GM12864 (cell line): Measurements from ENCODE around the gene FAM174A.

ENCODE experiments used
- DNase-seq: peaks from one replicate; pipeline ENCODE4 v3.0.0-alpha.2; 2011; ENCODE audit warnings: low read depth
- H3K4me3 ChIP-seq: 2 replicates; pipeline ENCODE4 v1.5.1; 2011; ENCODE audit warnings: mild to moderate bottlenecking, low read depth, low read length, control low read depth
- CTCF ChIP-seq: IDR thresholded peaks from 2 replicates; pipeline ENCODE4 v1.5.1; 2011; ENCODE audit warnings: low read depth, mild to moderate bottlenecking, moderate library complexity, low read length, control low read depth, inconsistent platforms; ENCODE audit errors: missing control alignments

FAM174A gene

DNA sequence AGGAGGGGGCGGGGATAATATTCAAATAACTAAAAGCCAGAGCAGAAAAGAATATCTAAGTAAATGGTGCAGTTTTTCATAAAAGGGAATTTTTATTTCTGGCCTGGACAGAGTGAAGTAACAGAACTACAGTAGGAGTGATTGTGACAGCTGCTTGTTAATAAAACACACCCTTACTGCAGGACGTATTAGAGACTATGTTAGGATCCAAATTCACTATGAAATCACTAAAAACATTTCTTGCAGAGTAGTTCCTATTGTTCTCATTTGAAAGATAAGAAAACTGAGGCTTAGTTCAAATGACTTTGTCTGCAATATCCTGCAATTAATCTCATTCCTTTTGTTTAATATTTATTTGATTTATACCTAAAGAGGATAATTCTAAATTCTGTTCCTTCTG is 39.5 kb downstream of the FAM174A start:
- no peak for DNase-seq
- H3K4me3 ChIP-seq, result no peak overlapping the region
- TF ChIP-seq CTCF, result no peak

DNA sequence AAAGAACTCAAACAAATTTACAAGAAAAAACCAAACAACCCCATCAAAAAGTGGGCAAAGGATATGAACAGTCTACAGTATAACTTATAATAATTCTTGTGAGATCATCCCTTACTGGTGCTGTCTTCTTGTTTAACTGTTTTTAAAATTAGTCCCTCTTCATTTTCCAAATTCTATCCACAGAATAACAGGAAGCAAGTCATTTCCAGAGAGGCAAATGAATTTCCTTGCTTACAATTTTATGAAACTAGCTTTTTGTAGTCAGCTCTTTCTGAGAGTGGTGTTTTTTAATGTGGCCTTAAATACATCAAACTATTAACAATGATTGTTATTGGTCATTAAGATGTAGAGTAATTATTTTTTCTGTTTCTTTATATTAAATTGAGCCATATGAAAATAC is 40.6 kb downstream of the FAM174A start:
- TF ChIP-seq CTCF, result no peak
- no peak for DNase-seq
- H3K4me3 ChIP-seq, result no peak overlapping the region

GRCh38 chr5:100576217-100576751 is 41.1 kb downstream of the FAM174A start:
- no peak for DNase-seq
- H3K4me3 ChIP-seq, result no peak overlapping the region
- no peak for TF ChIP-seq CTCF

- no peak overlapping the region for H3K4me3 ChIP-seq
- DNase-seq, result no peak
- TF ChIP-seq CTCF, result no peak
These were observed 42.3 kb downstream of the FAM174A start for GRCh38 chr5:100577506-100577905.

GRCh38 chr5:100584069-100584468 is 48.9 kb downstream of the FAM174A start:
- no peak for TF ChIP-seq CTCF
- no peak overlapping the region for H3K4me3 ChIP-seq
- no peak for DNase-seq

- no peak overlapping the region for H3K4me3 ChIP-seq
- no peak for TF ChIP-seq CTCF
These were observed 49.7 kb downstream of the FAM174A start for GRCh38 chr5:100584889-100585288.

DNA sequence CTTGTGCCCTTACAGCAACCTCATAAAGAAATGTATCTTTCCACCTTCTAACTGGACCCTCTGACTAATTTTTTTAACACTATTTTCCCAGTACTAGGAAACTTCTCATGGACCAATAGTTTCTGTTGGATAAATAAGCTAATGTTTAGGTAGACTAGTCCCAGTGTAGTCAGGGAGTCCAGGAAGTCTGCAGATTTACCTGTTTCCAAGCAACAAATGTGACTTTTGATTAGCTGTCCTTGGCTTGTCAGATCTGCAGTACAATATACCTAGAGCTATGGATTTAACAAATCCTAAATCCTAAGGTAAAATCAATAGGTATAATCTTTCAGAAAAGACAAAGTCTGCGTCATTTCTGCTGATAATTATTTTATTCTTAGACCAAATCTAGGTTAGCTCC is 55.7 kb downstream of the FAM174A start:
- no peak for TF ChIP-seq CTCF
- DNase-seq, result no peak
- no peak overlapping the region for H3K4me3 ChIP-seq

More at GRCh38 chr5:100584889-100585288, 49.7 kb downstream of the FAM174A start:
- DNase-seq, result no peak
